HG03039 (cell line): ENCODE results near the gene ABHD5.

Source experiments
- ATAC-seq: cut with Tn5 transposase; IDR thresholded peaks from one replicate; pipeline ENCODE4 v1.9.1; 2021; ENCODE audit warnings: mild to moderate bottlenecking, moderate library complexity; ENCODE audit not compliant: unreplicated experiment

Gene ABHD5

DNA sequence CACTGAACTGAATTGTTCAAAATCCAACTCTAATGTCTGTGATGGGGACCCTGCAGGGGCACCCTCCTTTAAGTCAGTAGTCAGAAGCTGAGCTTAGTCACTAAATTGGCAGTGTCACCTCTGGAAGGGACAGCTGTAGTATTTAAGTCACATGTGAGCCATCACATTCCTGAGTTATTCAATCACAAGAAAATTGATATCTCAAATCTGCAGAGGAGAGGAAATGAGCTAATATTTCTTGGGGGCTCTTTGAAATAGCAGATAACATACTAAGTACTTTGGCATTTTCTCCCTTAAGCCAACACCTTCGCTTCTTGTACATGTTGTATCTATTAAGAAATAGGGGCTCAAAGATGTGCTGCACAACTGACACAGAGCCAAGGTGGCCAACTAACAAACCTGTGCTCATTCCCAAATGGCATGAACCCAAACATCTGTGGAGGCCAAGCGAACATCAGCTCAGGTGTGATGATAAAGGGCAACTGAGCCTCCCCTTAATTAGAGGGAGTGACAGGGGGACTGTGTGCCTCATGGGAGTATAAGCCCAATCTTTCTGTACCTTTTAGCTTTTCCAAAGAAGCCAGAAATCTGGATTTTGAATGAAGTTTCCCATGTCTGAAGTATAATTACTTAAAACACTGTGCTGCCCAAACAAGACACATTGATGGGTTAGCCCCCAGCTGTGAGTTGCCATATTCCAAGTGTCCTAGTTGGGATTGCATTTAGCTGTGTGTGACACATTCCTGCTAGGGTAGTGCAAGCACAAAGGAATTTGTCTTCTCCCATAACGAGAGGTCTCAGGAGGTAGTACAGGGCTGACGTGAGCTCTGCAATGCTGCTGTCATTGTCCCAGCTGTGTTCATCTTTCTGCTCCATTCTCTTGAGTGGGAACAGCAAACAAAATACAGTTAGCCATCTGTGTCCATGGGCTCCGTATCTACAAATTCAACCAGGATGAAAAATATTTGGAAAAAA lies 63.3 kb downstream of the ABHD5 start:
- ATAC-seq: no peak

- ATAC-seq: no peak
Measured at GRCh38 chr3:43755516-43756200, 64.9 kb downstream of the ABHD5 start.

- ATAC-seq: no peak
Measured at GRCh38 chr3:43757666-43758321, 67.1 kb downstream of the ABHD5 start.

DNA sequence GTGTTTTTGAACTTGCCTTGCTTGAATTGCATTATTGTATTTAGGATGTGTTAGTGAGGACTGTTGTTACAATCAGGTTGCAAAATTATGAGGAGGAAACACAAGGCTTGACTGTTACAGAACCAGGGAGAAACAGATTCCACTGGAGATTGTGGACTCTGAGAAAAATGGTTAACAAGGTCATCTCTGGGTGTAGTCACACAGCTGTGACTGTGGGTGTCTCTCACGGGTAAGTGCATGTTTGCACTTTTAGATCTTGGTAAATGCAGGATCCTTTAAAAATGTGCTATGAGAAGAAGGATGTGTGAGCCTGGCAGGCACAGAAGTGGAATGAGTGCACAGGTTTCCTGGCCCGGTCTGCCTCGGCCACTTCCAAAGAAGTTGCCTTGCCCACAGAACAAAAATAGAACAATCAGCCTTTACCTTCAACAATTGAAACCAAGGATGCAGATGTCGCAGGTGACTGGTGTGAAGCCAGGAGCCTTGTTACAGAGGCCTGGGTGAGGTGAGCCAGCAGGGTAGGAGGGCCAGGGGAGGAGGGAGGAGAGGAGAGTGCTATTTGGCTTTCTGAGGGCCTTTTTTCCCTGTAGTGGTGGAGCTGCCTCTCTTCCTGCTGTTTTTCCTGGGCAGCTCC lies 68.0 kb downstream of the ABHD5 start:
- ATAC-seq: no peak

DNA sequence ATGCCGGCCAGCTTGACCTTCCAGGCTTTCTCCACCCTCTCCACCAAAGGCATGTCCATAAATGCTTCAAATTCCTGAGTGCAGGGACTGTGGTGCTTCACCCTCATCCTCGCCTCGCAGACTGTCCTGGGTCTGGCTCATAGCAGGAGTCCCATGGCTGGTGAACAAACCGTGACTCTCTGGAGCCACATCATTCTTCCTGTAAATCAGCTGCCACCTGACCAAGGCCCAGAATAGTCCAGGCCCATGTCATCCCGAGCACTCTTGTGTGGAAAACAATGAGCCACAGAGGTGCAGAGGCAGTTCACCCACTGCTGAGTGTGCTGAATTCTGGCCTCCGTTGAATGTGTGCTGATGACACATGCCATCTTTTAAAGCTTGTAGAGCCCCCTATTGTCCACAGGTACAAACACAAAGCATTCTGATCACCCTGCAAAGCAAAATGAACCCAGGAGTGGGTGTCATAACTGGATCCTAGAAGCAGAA lies 68.6 kb downstream of the ABHD5 start:
- no peak for ATAC-seq

- ATAC-seq: no peak
Measured at GRCh38 chr3:43759938-43760337, 69.2 kb downstream of the ABHD5 start.

DNA sequence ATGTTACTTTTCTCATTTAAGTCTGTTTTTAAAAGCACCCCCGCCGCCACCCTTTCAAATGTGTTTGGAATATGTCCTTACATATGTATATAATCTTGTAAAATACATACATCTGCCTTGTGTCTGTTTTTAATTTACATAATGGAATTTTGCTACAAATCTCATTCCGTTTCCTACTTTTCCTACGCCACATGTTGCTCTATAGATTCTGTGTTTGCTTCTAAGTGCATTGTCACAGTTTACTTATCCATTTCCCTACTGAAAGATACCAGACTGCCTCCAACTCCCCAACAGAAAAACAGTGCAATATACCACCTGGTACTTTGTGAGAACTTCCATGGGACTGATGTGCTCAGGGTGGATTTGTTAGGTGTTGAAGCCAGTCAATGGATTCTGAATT lies 70.2 kb downstream of the ABHD5 start:
- ATAC-seq: no peak

GRCh38 chr3:43762451-43762850 lies 71.7 kb downstream of the ABHD5 start:
- no peak for ATAC-seq

DNA sequence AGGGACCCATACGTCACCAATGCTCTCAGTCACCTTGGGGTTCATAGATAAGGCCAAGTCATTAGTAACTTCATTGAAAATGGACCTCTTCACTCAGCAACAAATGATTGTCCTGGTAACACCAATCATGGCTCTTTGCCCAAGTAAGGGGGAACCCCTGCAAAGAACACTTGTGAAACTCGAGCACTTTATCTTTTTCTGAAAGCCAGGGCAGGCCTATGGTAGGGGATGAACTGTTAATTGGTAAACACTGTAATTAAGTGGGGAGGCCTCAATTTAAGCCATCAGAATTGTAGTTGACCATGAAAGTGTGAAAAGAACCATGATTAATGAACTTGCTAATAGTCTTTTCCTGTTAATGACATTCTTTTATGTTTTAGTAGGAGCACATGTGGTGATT lies 73.3 kb downstream of the ABHD5 start:
- ATAC-seq: no peak

- ATAC-seq: no peak
Measured at GRCh38 chr3:43764471-43764870, 73.7 kb downstream of the ABHD5 start.

GRCh38 chr3:43765521-43765971 lies 74.8 kb downstream of the ABHD5 start:
- ATAC-seq: no peak

- no peak for ATAC-seq
Measured at GRCh38 chr3:43766672-43767465, 76.1 kb downstream of the ABHD5 start.

GRCh38 chr3:43768381-43768973 lies 77.7 kb downstream of the ABHD5 start:
- no peak for ATAC-seq

DNA sequence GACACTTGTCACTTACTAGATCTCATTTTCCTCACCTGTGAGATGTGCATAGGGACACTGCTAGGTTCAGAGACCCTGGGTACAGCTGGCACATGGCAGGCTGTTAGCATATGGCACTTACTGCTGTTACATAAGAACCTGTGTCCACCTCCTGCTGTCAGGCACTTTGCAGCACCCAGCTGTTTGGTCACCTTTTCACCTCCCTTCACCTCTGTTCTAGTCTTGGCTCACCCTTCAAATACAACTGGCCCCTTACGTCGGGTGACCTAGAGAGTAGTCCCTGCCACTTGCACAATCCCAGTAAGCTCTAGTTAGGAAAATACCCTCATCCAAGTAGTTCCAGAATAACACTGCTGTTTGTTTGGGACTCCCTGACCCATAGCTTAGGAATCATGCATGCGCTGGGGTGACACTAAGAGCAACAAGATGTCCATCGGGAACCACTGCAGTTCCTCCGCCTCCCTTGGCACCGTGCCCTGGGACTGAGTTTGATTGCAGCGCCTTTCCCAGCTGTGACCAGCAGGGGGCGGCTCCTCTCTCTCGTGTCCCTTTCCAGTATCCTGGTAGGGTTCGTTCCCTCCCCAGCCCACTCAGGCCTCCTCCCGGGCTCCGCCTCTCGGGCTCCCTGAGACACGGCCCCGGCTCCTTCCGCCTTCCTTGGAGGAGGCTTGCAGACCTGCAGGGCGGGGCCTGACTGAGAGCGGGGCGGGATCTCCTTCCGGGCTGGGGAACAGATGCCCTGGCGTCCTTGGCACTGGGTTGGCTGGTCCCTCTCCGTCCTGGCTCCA lies 78.6 kb downstream of the ABHD5 start:
- no peak for ATAC-seq

- no peak for ATAC-seq
Measured at GRCh38 chr3:43769885-43770425, 79.2 kb downstream of the ABHD5 start.

GRCh38 chr3:43770426-43771103 lies 79.8 kb downstream of the ABHD5 start:
- no peak for ATAC-seq

DNA sequence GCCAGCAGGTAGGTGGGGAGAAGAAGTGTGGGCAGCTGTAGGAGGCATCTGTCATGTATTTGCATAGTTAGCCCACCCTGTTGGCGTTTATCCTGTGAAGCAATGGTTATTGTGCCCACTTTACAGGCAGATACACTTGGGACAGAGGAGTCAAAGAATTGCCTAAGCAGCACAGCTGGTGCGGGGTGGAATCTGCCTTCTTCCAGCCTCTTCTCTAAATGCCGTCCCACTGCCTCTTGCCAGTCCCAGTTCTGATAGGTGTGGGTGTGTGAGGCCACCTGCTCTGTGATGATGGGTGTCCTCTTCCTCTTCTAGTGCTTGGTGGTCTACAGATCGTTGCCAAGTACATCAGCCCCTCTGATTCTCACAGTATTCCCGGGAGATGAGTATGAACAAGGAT lies 80.9 kb downstream of the ABHD5 start:
- no peak for ATAC-seq
